Activated CD4-positive, CD25-positive, alpha-beta regulatory T cell treated with anti-CD3 and anti-CD28 coated beads, Interleukin-2, amount 50 U/mL, for 24 hours (primary cell): ENCODE data around the gene TSPAN8.
"Not testable (repeated sequence)": the region's sequence is repeated elsewhere in the genome, so short reads cannot be mapped to it uniquely, and the experiment has no call there.

Source experiments
- ATAC-seq, 2 donors: fragments of 150-1000 bp; cut with Tn5 transposase; one replicate each; pipeline ENCODE4 v1.10.0; 2021; ENCODE audit warnings: mild to moderate bottlenecking in 1 of 2, moderate library complexity in 1 of 2

Gene TSPAN8

GRCh38 chr12:71125515-71125914 lies 32.3 kb downstream of the TSPAN8 start:
- no peak for ATAC-seq

GRCh38 chr12:71124835-71125460 lies 32.9 kb downstream of the TSPAN8 start:
- no peak for ATAC-seq

- not testable (repeated sequence) for ATAC-seq
Observed at GRCh38 chr12:71113148-71113547, 44.7 kb downstream of the TSPAN8 start.

- ATAC-seq = no peak
Observed at GRCh38 chr12:71109834-71110233, 48.0 kb downstream of the TSPAN8 start.

GRCh38 chr12:71108355-71108754 lies 49.4 kb downstream of the TSPAN8 start:
- no peak for ATAC-seq

GRCh38 chr12:71107936-71108335 lies 49.9 kb downstream of the TSPAN8 start:
- ATAC-seq = no peak

GRCh38 chr12:71105956-71106355 lies 51.8 kb downstream of the TSPAN8 start:
- no peak for ATAC-seq

GRCh38 chr12:71092290-71092689 lies 65.5 kb downstream of the TSPAN8 start:
- ATAC-seq = no peak

- no peak for ATAC-seq
Observed at GRCh38 chr12:71090971-71091370, 66.8 kb downstream of the TSPAN8 start.

- no peak for ATAC-seq
Observed at GRCh38 chr12:71085575-71085974, 72.2 kb downstream of the TSPAN8 start.

- no peak for ATAC-seq
Observed at GRCh38 chr12:71075743-71076142, 82.1 kb downstream of the TSPAN8 start.
